ENCODE data around the gene TMEM8B. TPM values are rescaled to one million over a fixed set of nuclear protein-coding genes. Genes with fewer than 3 reads are reported as not detected.

The TMEM8B gene, protein sequence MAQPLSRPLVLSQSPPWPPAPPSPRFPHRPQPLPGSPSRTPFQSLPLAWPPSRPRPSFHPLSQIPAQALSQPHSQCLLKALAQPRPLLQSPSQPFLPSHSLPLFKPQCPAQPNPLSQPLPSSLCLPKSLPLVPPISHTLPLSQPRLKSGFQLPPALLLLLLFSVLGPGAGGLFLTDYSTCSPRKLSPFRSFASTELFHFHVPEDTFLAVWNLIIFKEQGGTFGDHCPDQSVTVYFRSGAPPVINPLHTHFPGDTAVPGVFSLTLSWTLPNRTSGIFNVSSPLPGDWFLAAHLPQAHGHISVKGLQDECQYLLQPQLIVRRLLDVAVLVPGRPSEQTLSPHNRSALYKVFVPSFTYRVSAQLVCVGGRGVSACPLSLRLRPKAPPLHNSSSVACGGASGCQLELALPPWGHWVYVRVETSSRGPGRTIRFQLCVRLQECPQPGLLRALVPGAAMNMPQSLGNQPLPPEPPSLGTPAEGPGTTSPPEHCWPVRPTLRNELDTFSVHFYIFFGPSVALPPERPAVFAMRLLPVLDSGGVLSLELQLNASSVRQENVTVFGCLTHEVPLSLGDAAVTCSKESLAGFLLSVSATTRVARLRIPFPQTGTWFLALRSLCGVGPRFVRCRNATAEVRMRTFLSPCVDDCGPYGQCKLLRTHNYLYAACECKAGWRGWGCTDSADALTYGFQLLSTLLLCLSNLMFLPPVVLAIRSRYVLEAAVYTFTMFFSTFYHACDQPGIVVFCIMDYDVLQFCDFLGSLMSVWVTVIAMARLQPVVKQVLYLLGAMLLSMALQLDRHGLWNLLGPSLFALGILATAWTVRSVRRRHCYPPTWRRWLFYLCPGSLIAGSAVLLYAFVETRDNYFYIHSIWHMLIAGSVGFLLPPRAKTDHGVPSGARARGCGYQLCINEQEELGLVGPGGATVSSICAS
- total RNA-seq, result 4.1 TPM

DNA sequence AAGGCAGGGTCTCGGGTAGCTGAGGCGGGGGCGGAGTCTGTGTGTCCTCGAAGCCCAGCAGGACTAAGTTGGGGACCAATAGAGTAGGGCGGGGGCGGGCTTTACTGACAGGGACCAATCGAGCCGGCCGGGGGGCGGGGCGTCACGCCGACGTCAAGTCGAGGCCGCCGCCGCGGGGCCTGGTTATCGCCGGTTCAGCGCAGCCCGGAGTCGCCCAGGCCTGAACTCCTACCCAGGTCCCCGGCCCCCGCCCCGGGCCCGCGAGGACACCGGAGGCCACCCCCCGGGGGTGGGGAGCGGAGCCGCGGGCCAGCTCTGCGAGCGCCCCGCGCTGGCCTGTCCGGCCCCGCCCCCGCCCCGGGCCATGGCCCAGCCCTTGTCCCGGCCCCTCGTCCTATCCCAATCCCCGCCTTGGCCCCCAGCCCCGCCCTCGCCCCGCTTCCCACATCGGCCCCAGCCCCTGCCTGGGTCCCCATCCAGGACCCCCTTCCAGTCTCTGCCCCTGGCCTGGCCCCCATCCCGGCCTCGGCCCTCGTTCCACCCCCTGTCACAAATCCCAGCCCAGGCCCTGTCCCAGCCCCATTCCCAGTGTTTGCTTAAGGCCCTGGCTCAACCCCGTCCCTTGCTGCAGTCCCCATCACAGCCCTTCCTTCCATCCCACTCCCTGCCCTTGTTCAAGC lies at the start of gene TMEM8B:
TSS of gene TMEM8B (plus strand) at position 145 of the 680 bp plus-strand sequence. CDS start at position 365, 220 bp downstream.
- no peak for FAIRE-seq

DNA sequence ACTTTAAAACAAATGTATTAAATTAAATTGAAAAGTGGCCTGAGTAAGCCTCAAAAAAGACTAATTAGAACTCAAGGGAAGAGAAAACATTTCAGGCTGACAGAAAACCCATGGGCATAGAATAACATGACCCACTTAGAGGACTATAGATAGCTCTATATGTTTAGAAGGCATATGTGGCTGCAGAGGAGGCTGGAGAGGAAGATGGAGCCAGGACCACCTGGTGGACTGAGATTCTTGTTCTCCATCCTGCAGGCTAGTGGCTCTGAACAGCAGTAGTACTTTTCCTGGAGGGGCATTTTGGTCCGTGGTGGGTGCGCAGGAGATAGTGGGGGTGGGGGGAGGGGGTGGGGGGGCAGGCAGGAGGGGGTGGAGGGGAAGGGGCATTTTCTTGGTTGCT lies 48.0 kb upstream of the TMEM8B start:
- FAIRE-seq, result no peak

More for the DNA sequence above, at the start of gene TMEM8B:
- DNase-seq (ENCODE audit: low spot score in 2 of 2), result peak; percentile 91 to 97

DNA sequence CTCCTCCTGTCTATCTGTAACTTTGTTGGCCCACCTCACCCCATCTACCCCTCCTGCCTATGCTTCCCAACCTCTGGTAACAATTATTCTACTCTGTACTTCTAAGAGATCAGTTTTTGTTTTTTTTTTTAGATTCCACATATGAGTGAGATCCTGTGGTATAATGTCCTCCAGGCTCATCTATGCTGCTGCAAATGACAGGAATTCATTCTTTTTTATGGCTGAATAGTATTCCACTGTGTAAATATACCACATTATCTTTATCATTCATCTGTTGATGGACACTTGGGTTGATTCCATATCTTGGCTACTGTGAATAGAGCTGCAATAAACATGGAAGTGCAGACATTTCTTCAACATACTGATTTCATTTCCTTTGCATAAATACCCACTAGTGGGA lies 45.6 kb upstream of the TMEM8B start:
- no peak for FAIRE-seq
- DNase-seq (ENCODE audit: low spot score in 2 of 2), result no peak

More for the DNA sequence above, 48.0 kb upstream of the TMEM8B start:
- no peak for DNase-seq (ENCODE audit: low spot score in 2 of 2)

DNA sequence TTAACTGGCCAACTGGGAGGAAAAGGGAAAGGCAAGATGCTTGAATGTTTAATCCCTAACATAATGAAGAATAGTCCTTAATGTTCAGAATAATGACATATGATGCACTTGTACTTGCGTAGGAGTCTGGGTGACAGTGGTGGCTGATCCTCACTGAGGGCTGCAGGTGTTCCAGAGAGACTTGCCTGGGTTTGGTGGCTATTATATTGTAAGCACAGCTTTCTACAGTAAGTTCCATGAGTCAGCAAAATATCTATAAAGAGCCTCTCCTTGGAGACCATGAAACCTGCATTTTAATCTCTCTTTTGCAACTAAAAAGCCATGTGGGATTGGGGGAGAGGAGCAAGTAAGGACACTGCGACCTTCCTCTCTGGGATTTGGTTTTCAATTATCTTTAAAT lies 39.5 kb upstream of the TMEM8B start:
- FAIRE-seq (no peak), DNase-seq (ENCODE audit: low spot score in 2 of 2) (no peak)

DNA sequence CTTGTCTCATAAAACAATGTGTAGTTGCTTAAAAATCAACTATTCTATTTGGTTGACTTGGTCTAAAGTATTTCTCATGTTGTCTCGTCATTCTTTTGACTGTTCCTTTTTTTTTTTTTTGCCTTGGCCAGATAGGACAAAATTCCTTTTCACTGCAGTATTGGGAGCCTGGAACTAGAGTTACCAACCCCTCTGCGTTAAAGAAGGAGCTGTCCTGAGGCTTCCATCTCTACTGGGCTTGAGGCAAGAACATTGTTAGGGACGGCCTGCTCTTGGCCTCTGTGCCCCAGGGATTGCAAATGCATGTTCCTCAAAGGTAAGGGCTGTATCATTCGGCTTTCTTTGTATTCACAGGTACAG lies 39.0 kb upstream of the TMEM8B start:
- FAIRE-seq, result no peak
- no peak for DNase-seq (ENCODE audit: low spot score in 2 of 2)

DNA sequence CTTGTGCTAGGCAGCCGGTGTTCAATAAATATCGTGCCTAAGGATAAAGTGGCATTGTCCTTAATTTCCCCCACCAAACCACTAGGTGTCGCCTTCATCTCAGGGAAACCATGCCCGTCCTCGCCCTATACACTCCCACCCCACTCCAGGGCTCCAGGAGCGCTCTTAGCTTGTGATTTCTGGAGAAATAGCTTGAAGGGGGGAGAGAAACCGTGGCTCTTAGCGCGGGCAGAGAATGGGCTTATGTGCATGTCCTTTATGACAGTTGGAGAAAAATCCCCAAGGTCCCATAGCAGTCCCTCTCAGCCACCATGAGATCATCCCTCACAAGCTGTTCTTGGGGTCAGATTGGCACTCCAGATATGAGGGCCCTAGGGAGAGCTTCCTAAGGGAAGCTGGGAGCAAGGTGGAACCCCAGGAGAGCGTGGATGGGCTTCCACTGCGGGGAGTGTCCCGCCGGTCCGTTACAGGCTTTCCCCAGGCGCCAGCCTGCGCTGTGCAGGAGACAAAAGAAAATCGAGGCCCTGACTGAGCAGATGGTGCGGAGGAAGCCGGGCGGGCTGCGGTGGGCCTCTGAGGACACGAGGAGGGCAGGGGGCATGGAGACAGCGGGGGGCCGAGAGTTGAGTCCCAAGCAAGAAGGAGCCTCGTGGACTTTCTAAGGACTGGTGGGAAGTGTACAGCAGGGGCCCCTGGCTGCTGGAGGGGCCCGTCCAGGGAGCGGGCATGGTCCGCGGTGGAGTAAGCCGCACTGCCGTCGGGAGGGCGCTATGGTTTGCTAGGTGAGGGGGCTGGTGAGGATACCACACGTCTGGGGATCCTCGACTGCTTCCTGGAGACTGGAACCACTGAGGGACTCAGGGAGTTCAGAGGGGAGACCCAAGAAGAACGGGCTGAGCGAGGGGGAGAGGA lies 38.4 kb upstream of the TMEM8B start:
- FAIRE-seq (no peak), DNase-seq (ENCODE audit: low spot score in 2 of 2) (peak; percentile 79 to 85)

DNA sequence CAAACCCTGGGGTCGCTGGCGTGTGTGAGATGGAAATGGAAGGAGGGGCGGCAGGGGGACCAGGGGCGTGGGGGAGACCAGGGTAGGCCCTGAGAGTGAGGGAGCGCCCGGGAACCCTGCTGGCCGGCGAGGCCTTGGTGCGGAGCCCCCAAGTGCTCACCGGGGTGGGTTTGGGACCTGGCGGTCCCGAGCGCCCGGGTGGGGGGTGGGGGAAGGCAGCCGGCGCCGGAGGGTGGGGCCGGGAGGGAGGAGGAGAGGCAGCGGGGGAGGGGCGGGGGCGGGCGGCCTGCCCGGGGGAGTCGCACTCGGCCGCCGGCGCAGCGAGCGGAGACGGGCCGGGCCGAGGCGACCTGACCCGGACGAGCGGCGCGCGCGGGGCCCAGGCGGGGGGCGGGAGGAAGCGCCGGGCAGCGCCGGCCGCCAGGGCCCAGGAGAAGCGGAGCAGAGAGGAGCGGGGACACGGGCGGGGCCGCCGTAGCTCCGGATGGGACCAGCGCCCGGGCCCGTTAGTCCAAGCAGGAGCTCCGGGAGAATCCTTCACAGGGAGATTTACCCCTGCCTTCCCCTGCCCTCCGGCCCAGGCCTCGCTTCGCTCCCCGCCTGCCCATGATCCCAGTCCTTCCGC lies 37.6 kb upstream of the TMEM8B start, which contains the start of gene NPR2:
TSS of gene NPR2 (plus strand) at position 295 of the 625 bp plus-strand sequence. CDS start 818 bp downstream, outside the sequence.
- FAIRE-seq (no peak), DNase-seq (ENCODE audit: low spot score in 2 of 2) (peak; percentile 60 to 65)

DNA sequence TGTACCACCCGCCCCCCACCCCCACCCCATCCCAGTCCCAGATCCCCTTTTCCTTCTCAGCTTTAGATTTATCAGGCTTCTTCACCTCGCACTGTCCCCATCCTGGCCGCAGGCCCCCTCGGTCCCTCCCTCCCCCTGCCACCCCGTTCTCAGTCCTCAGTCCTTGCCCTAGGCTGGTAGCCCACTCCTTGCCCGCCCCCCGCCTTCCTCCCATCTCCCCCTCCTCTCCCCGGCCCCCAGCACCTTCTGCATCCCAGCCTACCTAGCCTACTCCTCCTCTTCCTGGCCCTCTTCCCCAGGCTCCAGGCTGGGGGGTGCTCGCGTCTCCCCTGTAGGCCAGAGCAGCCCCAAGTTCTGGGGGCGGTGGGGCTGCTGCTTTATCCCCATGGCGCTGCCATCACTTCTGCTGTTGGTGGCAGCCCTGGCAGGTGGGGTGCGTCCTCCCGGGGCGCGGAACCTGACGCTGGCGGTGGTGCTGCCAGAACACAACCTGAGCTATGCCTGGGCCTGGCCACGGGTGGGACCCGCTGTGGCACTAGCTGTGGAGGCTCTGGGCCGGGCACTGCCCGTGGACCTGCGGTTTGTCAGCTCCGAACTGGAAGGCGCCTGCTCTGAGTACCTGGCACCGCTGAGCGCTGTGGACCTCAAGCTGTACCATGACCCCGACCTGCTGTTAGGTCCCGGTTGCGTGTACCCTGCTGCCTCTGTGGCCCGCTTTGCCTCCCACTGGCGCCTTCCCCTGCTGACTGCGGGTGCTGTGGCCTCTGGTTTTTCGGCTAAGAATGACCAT lies 36.8 kb upstream of the TMEM8B start:
- FAIRE-seq, result no peak

DNA sequence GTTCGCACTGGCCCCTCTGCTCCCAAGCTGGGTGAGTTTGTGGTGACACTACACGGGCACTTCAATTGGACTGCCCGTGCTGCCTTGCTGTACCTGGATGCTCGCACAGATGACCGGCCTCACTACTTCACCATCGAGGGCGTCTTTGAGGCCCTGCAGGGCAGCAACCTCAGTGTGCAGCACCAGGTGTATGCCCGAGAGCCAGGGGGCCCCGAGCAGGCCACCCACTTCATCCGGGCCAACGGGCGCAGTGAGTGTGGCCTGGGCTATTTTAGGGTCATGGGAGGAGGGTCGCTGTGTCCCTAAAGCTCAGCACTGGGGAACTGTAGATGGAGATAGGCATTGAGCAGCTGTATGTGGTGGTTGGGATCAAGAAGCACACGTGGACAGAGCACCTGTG lies 36.2 kb upstream of the TMEM8B start:
- no peak for DNase-seq (ENCODE audit: low spot score in 2 of 2)
- FAIRE-seq, result no peak

More for the DNA sequence above, 36.8 kb upstream of the TMEM8B start:
- DNase-seq (ENCODE audit: low spot score in 2 of 2), result no peak

DNA sequence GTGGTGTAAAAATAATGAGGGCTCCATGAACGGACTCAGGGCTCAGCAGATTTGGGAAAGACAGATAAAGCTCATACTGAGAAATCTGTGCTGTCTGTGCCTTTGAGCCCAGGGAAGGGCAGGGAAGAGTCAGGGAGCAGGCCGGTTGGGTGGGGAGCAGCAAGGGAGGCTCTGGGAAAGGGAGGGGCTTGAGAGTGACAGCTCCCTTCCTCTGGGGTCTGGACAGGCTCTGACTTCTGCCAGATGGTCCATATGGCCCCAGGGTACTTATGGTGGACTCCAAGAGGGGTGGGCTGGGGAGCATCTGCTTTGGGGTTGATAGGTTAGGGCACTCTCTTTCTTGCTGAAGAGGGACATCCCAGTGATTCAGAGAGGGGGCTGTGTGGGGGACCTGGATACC lies 35.6 kb upstream of the TMEM8B start:
- DNase-seq (ENCODE audit: low spot score in 2 of 2) (no peak), FAIRE-seq (no peak)

DNA sequence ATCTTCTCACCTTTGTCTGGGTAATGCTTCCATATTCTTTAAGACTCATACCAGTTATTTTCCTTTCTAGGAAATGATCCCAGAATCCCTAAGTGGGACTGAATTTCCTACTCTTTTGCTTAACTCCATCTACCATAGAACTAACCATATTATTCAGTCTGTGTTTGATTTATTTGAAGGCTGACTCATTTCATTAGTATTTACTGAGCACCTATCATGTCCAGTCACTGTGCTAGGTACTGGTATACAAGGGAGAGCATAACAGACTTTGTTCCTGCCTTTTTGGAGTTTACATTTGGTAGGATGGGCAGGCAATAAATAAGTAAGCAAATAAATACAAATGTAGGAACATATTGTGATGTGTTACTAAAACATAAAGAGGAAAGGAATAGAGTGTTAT lies 33.3 kb upstream of the TMEM8B start:
- FAIRE-seq (no peak), DNase-seq (ENCODE audit: low spot score in 2 of 2) (no peak)

DNA sequence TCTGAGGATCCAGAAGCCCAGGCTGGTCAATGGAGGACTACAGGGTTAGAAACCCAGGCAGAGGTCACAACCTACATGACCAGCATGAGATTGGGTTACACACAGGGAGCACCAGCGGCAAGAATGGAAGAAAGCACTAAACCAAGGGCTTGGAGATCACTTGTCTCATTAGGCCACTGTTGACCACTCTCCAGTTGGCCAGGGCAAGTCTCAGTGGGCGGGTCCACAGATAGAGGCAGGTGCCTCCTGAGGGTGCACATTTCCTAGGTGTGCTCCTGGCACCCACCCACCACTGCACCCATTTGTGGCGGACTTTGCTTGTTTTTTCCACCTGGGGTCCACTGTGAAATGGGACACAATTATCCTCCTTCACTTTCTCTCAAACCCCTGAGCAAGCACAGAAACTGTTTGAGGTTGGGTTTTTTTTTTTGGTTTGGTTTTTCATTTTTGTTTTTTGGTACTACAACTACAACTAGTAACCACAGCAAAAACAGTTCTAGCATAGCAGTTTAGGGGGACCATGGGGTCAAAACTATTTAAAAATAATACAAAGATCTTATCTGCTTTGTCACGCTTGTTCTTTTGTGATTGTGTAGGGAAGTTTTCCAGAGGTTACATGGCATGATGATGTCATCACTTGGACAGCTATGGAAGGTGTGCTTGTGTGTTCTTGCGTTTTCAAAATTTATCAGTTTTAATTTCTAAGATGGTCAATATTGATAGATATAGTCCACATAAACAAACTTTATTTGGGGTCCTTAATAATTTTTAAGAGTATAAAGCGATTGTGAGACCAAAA lies 31.5 kb upstream of the TMEM8B start:
- DNase-seq (ENCODE audit: low spot score in 2 of 2) (no peak), FAIRE-seq (no peak)

DNA sequence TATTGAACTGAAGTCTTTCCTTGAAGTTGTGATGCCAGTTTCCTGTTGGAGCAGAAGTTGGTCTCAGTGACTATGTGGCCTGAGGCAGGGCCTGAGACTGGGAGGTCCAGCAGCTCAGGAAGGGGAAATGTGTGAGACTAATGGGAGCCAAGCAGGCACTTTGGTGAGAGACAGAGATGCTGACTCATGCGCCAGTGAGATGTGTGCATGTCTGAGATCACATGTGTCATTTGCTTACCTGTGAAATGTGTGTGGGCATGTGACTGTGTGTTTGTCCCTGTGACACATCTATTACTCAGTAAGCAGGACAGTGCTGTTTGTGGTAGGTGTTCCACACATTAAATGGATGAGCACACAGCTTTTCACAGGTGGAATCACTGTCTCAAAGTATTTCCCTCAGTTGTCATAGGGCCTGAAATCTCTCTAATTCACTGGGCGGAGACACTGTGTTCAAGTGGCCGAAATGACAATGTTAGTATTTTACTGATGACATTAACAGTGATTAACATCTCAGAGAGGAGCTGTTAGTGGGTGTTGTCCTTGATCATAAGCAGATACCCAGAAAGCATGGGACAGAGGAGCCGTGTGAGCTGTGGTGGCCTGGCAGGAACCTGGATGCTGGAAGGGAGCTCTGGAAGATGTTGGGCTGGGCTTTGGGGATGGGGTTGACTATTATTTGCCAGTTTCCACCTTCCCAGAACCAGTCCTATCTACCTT lies 30.2 kb upstream of the TMEM8B start:
- DNase-seq (ENCODE audit: low spot score in 2 of 2) (no peak), FAIRE-seq (no peak)

DNA sequence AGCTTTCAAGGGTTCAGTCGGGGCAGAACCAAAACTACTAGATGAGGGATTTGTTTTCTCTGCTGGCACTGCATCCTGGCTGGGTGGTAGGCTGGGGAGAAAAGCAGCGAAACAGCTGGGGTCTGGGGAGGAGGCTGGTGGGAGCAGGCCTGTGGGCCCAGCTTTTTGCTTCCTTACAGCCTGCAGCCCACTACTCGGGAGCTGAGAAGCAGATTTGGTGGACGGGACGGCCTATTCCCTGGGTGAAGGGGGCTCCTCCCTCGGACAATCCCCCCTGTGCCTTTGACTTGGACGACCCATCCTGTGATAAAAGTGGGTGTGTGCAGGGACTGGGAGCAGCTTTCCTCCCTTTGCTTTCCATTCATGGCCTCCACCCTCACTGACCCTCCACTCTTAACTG lies 28.5 kb upstream of the TMEM8B start:
- DNase-seq (ENCODE audit: low spot score in 2 of 2), result no peak
- FAIRE-seq, result no peak

DNA sequence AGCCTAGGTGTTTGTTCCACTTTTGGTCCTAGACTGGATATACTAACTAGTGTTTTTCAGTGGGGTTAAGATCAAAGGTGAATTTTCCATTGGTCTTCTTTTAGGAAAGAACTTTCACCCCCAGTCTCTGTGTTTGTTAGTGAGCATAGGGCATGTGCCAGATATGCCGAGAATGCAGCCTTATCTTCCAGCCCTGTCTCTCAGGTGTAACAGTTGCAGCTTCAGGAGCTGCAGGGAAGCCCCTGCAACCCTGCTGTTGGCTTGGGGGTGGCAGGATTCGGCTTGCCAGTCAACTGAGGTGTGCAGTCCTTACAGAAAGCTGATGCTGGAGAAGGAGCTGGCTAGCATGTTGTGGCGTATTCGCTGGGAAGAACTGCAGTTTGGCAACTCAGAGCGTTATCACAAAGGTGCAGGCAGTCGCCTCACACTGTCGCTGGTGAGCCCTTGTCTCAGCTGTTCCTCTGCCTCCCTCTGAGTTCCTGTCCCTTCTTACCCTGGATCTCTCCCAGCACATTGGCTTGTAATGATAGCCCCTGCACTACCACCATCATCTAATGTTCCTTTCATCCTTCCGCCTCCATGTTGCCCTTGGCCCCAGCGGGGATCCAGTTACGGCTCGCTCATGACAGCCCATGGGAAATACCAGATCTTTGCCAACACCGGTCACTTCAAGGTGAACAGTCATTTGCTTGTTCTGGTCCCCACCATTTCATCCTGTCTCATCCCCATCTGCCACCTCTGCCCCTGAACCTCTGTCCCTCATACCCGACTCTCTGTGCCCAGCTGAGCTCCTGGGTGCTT lies 27.5 kb upstream of the TMEM8B start:
- FAIRE-seq, result no peak

DNA sequence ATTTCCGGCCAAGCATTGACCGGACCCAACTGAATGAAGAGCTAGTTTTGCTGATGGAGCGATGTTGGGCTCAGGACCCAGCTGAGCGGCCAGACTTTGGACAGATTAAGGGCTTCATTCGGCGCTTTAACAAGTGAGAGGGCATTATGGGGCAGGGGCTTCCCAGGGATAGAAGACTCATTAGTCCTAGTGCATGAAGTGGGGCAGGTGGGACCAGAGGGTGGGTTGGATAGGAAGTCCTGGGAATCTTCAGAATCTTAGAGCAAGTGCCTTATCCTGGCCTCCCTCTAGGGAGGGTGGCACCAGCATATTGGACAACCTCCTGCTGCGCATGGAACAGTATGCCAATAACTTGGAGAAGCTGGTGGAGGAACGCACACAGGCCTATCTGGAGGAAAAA lies 22.9 kb upstream of the TMEM8B start:
- DNase-seq (ENCODE audit: low spot score in 2 of 2), result no peak
- FAIRE-seq, result no peak

More for the DNA sequence above, 27.5 kb upstream of the TMEM8B start:
- DNase-seq (ENCODE audit: low spot score in 2 of 2), result no peak
